H1 (cell line): Measurements from ENCODE around the gene TBKBP1. TPM values are rescaled to one million over a fixed set of nuclear protein-coding genes. Genes with fewer than 3 reads are reported as not detected.

Experiments used
- GTF2F1 ChIP-seq: IDR thresholded peaks from 2 replicates; pipeline ENCODE4 v1.6.1; 2012; ENCODE audit warnings: low read depth, low read length, improper control_type of control experiment, borderline replicate concordance
- polyA plus RNA-seq, 7 experiments: library from polyadenylated mRNA; depleted of rRNA in 3 of 7; stranded (reverse) in 5 of 7; unstranded in 2 of 7; fragments of >200 nt in 5 of 7; fragments of 200-250 nt in 2 of 7; gene quantifications; 1 replicate in 5 of 7; 2 replicates in 1 of 7; 4 replicates in 1 of 7; pipeline versions ENCODE4 v1.2.1 to v1.2.3, GENCODE V29; 2011 to 2013; ENCODE audit warnings: missing spikeins in 2 of 7, mixed read lengths in 2 of 7
- total RNA-seq: library from RNA; stranded (reverse); fragmentation: NEBNext Ultra II Directional; extraction: Animal tissue kit (Norgen Biotek cat#: 25700); gene quantifications from 2 replicates; pipeline ENCODE4 v1.2.1, GENCODE V29; 2021

The TBKBP1 gene
- total and polyA plus RNA-seq, 2 of the 8 experiments (the other 6 are each of a cell fraction or from before 2014, with no cell fraction given): 6.3 to 15.1 TPM

DNA sequence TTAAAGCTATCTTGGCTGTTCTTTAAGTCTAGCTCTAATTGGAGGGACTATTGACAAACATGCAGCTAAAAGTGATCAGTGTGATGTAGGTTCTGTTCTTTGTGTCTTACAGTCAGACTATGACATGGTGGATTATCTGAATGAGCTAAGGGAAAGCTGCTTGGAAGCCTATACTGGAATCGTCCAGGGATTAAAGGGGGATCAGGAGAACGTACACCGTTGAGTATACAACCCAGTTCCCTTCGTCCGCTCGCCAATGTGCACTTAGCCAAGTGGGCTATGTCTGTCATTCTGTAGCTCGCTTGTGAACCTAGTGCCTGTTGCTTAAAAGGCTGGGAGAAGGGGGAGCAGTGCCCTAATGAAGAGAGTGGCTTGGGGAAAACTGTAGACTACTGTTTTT lies 15.8 kb upstream of the TBKBP1 start (continued):
- no peak for TF ChIP-seq GTF2F1
